RKO (cell line): ENCODE measurements around the gene RANBP3L.
"Not testable (repeated sequence)": the region's sequence is repeated elsewhere in the genome, so short reads cannot be mapped to it uniquely, and the experiment has no call there.

ENCODE experiments used
- DNase-seq: peaks from one replicate; pipeline ENCODE4 v3.0.0-alpha.2; 2016; ENCODE audit warnings: low spot score

Gene RANBP3L

GRCh38 chr5:36285837-36286615 lies 15.7 kb downstream of the RANBP3L start:
- no peak for DNase-seq

- not testable (repeated sequence) for DNase-seq
These were observed 17.9 kb downstream of the RANBP3L start for GRCh38 chr5:36283775-36284174.

GRCh38 chr5:36281626-36282025 lies 20.1 kb downstream of the RANBP3L start:
- no peak for DNase-seq

- no peak for DNase-seq
These were observed 22.5 kb downstream of the RANBP3L start for GRCh38 chr5:36279054-36279698.

- DNase-seq: no peak
These were observed 24.1 kb downstream of the RANBP3L start for GRCh38 chr5:36277521-36278176.

- no peak for DNase-seq
These were observed 24.8 kb downstream of the RANBP3L start for GRCh38 chr5:36276864-36277263.

GRCh38 chr5:36273809-36274526 lies 27.7 kb downstream of the RANBP3L start:
- DNase-seq: no peak

- DNase-seq: no peak
These were observed 29.5 kb downstream of the RANBP3L start for GRCh38 chr5:36272136-36272690.

GRCh38 chr5:36270876-36271575 lies 30.7 kb downstream of the RANBP3L start:
- no peak for DNase-seq

GRCh38 chr5:36270175-36270574 lies 31.5 kb downstream of the RANBP3L start:
- no peak for DNase-seq

- no peak for DNase-seq
These were observed 32.2 kb downstream of the RANBP3L start for GRCh38 chr5:36269478-36269877.

- no peak for DNase-seq
These were observed 33.8 kb downstream of the RANBP3L start for GRCh38 chr5:36267905-36268304.

- DNase-seq: no peak
These were observed 37.4 kb downstream of the RANBP3L start for GRCh38 chr5:36264202-36264760.

- DNase-seq: no peak
These were observed 40.5 kb downstream of the RANBP3L start for GRCh38 chr5:36261186-36261585.

- DNase-seq: no peak
These were observed 48.1 kb downstream of the RANBP3L start for GRCh38 chr5:36253575-36253974.

GRCh38 chr5:36252722-36253365 lies 48.9 kb downstream of the RANBP3L start:
- no peak for DNase-seq

- DNase-seq: no peak
These were observed 50.5 kb downstream of the RANBP3L start for GRCh38 chr5:36251218-36251617.

- no peak for DNase-seq
These were observed 51.3 kb downstream of the RANBP3L start for GRCh38 chr5:36250427-36250826.

GRCh38 chr5:36246036-36246800 lies 55.5 kb downstream of the RANBP3L start:
- DNase-seq: no peak

- no peak for DNase-seq
These were observed 57.6 kb downstream of the RANBP3L start for GRCh38 chr5:36244076-36244475.
